Ishikawa (cell line): ENCODE data around the gene TEX48.

Experiments used
- CEBPB ChIP-seq: IDR thresholded peaks from 2 replicates; pipeline ENCODE4 v1.6.1; 2012
- CREB1 ChIP-seq: IDR thresholded peaks from 2 replicates; pipeline ENCODE4 v1.6.1; 2012; ENCODE audit warnings: low read depth
- EGR1 ChIP-seq: IDR thresholded peaks from 2 replicates; pipeline ENCODE4 v1.6.1; 2012
- EP300 ChIP-seq: IDR thresholded peaks from 2 replicates; pipeline ENCODE4 v1.6.1; 2012; ENCODE audit warnings: borderline replicate concordance
- RAD21 ChIP-seq: IDR thresholded peaks from 2 replicates; pipeline ENCODE4 v1.6.1; 2012; ENCODE audit warnings: low read depth
- TAF1 ChIP-seq: IDR thresholded peaks from 2 replicates; pipeline ENCODE4 v1.6.1; 2012; ENCODE audit warnings: low read depth, mild to moderate bottlenecking
- TCF12 ChIP-seq: IDR thresholded peaks from 2 replicates; pipeline ENCODE4 v1.6.1; 2012; ENCODE audit warnings: low read depth

- no peak for TF ChIP-seq EGR1
- no peak for TF ChIP-seq EP300
- TF ChIP-seq CEBPB = no peak
- no peak for TF ChIP-seq TCF12
- no peak for TF ChIP-seq CREB1
- TF ChIP-seq RAD21 = no peak
- TF ChIP-seq TAF1 = no peak
These were observed 3.9 kb downstream of the TEX48 start for GRCh38 chr9:114678130-114678529.
